ENCODE results near the gene MYO10.
A peak's percentile ranks its signal among the peaks of the same experiment; 100 is the strongest.

Gene MYO10

DNA sequence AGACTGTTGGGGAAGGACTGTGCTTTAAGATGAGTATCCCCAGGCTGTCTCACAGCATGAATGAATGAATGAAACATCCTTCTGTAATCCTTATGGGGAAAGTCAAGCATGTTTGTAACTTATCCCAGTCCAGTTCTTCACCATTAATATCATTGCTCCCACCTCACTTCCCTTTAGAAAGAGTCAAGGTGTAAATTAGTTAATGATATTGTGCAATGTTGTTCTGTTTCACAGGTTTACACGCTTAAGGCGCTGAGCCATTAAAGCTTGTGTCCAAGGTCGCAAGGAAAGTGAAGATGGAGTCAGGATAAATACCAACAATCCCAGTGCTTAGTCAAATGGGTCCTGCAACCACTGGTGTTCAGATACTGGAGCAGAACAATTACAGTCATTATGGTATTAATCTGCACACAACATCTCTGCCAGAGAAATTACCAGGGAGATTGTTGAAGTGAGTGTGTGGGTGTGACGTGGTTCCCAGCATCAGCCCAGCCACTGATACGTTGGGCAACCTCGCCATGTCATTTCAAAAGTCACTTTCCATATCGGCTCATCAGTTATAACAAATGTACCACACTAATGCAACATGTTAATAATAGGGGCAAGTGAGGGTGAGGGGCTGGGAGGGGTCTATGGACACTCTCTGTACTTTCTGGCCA lies 1.5 kb upstream of the MYO10 start (continued):
- TF ChIP-seq ZNF692 (tag by site-specific recombination; IDR thresholded peaks at IDR 0.05) = no peak
- no peak for TF ChIP-seq ZNF501 (tag by site-specific recombination; IDR thresholded peaks at IDR 0.05)
- 0 out of 2 replicates have a peak, but pooled peaks have one; percentile 10 for TF ChIP-seq EGR2 (tag by site-specific recombination; IDR thresholded peaks at IDR 0.05; ENCODE audit: low read depth)
- no peak for TF ChIP-seq ZNF664 (tag by site-specific recombination; IDR thresholded peaks at IDR 0.05)
- TF ChIP-seq, protein P1, sequence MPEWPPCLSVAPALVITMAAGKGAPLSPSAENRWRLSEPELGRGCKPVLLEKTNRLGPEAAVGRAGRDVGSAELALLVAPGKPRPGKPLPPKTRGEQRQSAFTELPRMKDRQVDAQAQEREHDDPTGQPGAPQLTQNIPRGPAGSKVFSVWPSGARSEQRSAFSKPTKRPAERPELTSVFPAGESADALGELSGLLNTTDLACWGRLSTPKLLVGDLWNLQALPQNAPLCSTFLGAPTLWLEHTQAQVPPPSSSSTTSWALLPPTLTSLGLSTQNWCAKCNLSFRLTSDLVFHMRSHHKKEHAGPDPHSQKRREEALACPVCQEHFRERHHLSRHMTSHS (tag by site-specific recombination; IDR thresholded peaks at IDR 0.05) = no peak
- TF ChIP-seq ZNF629 (tag by site-specific recombination; IDR thresholded peaks at IDR 0.05) = no peak
- no peak for TF ChIP-seq ZNF292 (tag by site-specific recombination; IDR thresholded peaks at IDR 0.05; ENCODE audit: borderline replicate concordance, low read depth)
- TF ChIP-seq ZNF26 (tag by site-specific recombination; IDR thresholded peaks at IDR 0.05) = no peak
- TF ChIP-seq, protein P2, sequence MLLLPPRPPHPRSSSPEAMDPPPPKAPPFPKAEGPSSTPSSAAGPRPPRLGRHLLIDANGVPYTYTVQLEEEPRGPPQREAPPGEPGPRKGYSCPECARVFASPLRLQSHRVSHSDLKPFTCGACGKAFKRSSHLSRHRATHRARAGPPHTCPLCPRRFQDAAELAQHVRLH (tag by site-specific recombination; IDR thresholded peaks at IDR 0.05) = no peak
- TF ChIP-seq, protein P3, sequence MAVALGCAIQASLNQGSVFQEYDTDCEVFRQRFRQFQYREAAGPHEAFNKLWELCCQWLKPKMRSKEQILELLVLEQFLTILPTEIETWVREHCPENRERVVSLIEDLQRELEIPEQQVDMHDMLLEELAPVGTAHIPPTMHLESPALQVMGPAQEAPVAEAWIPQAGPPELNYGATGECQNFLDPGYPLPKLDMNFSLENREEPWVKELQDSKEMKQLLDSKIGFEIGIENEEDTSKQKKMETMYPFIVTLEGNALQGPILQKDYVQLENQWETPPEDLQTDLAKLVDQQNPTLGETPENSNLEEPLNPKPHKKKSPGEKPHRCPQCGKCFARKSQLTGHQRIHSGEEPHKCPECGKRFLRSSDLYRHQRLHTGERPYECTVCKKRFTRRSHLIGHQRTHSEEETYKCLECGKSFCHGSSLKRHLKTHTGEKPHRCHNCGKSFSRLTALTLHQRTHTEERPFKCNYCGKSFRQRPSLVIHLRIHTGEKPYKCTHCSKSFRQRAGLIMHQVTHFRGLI (tag by site-specific recombination; IDR thresholded peaks at IDR 0.05) = peak; percentile 92
- TF ChIP-seq, protein P4, sequence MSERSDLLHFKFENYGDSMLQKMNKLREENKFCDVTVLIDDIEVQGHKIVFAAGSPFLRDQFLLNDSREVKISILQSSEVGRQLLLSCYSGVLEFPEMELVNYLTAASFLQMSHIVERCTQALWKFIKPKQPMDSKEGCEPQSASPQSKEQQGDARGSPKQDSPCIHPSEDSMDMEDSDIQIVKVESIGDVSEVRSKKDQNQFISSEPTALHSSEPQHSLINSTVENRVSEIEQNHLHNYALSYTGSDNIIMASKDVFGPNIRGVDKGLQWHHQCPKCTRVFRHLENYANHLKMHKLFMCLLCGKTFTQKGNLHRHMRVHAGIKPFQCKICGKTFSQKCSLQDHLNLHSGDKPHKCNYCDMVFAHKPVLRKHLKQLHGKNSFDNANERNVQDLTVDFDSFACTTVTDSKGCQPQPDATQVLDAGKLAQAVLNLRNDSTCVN (tag by site-specific recombination; optimal IDR thresholded peaks at IDR 0.05) = no peak
- no peak for TF ChIP-seq ZNF596 (tag by site-specific recombination; IDR thresholded peaks at IDR 0.05)

GRCh38 chr5:16936989-16937438 lies 926 bp upstream of the MYO10 start:
- Histone ChIP-seq H3K4me3 (ENCODE audit: low read depth, low read length) (peak overlapping the region; percentile 67), H3K4me1 (ENCODE audit: control insufficient read depth, insufficient read depth, low read length) (peaks cover 20% of the 10 kb centered on the region), H3K9me3 (ENCODE audit: control insufficient read depth, insufficient read depth, low read depth, low read length) (no peaks in the 10 kb centered on the region), H3K27ac (ENCODE audit: extremely low read depth, low read depth, low read length) (no peak overlapping the region; the same call in 1 of the 2 replicates), H3K36me3 (ENCODE audit: control insufficient read depth in 2 of 2, insufficient read depth in 1 of 2, low read length in 2 of 2) (no peaks in the 10 kb centered on the region)
- TF ChIP-seq ZXDB (tag by site-specific recombination; IDR thresholded peaks at IDR 0.05) = no peak
- TF ChIP-seq, protein P5, sequence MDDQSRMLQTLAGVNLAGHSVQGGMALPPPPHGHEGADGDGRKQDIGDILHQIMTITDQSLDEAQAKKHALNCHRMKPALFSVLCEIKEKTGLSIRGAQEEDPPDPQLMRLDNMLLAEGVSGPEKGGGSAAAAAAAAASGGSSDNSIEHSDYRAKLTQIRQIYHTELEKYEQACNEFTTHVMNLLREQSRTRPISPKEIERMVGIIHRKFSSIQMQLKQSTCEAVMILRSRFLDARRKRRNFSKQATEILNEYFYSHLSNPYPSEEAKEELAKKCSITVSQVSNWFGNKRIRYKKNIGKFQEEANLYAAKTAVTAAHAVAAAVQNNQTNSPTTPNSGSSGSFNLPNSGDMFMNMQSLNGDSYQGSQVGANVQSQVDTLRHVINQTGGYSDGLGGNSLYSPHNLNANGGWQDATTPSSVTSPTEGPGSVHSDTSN (CRISPR knock-in tag; IDR thresholded peaks at IDR 0.05) = no peak
- TF ChIP-seq ZNF394 (tag by site-specific recombination; IDR thresholded peaks at IDR 0.05; ENCODE audit: borderline replicate concordance) = no peak
- no peak for TF ChIP-seq HIC1 (tag by site-specific recombination; IDR thresholded peaks at IDR 0.05)
- no peak for TF ChIP-seq ZNF510 (tag by site-specific recombination; IDR thresholded peaks at IDR 0.05; ENCODE audit: insufficient replicate concordance)
- no peak for TF ChIP-seq ZNF596 (tag by site-specific recombination; IDR thresholded peaks at IDR 0.05)
- TF ChIP-seq ZBTB8A (tag by site-specific recombination; IDR thresholded peaks at IDR 0.05) = no peak
- ChIA-PET POLR2A (interaction anchor here (0.6 to 1.7 kb wide), 7 partner anchors 29 to 253 kb away, joined by 3 to 5 read pairs (median 4); no protein-coding TSS in a partner anchor), CTCF (interaction anchor here (0.6 to 2.3 kb wide), 6 partner anchors 24 to 253 kb away, joined by 3 to 22 read pairs (median 4); no protein-coding TSS in a partner anchor)
